CD4-positive, alpha-beta T cell treated with Interleukin-15 for 4 hours (primary cell): ENCODE data around the gene TACC2.
"Not testable (repeated sequence)": the region's sequence is repeated elsewhere in the genome, so short reads cannot be mapped to it uniquely, and the experiment has no call there.

Source experiments
- DNase-seq: peaks from one replicate; pipeline ENCODE4 v3.0.0-alpha.2; 2020; ENCODE audit warnings: low spot score

The TACC2 gene

DNA sequence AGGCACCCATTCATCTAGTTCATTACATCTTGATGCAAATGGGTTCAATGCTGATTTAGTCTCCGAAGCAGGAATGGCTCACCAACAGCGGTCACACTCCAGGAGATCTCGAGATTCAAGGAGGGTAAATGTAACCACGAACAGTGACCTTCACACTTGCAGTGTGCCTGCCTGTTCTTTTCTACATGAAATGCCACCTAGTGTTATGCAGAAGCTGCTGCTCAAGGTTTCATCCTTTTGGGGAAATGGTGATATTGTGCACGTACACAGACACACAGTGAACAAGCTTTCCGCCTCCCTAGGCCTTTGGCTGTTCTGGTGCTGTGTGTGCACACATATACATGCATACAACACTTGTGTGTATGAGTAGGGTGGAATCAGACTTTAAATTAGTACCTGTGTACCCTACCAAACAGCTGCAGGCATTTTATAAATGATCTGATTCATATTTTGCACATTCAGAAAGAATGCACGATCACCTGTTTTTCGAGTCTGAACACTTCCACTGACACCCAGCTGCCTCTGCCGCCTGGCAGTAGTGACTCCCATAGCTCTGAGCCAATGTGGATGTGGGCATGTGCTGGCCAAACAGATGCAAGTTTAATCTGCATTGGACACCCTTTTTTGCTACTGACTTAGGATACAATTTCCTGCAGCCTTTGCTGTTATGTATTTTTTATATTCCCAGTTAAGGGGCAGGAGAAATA lies 100.5 kb downstream of the TACC2 start:
- no peak for DNase-seq

DNA sequence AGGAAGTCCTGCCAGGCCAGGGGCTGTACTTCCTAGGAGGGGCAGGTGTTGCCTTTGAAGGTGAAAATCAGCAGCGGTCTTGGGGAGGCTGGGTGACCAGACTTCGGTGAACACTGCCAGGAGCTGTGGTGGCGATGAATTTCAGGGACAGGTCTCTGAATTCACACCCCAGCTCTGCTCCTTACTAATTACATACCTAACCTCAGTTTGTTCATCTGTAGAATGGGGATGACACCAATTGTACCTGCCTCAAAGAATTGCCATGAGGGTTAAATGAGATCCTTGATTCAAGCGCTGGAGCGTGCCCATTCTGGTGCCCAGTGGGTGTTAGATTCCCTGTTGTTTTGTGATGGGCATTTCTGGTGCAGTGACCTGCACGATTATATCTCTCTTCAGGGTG lies 102.8 kb downstream of the TACC2 start:
- DNase-seq = no peak

DNA sequence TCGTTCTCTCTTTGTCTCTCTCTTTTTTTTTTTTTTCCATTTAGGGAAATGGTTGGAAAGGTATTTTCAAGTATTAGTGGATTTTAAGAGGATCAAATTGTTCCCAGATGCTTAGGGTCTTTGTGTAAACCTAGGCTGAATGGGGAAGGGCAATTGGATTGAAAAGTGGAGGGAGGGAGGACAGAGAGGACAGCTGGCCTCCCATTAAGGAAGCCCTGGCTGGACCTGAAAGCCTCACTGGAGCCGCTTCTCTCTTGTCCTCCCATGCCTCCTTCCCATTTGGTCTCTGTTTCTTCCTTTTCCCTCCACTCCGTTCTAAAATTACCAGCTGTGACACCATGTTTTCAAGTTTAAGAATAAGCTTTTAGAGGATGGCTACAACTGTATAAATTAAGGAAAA lies 104.1 kb downstream of the TACC2 start:
- no peak for DNase-seq

DNA sequence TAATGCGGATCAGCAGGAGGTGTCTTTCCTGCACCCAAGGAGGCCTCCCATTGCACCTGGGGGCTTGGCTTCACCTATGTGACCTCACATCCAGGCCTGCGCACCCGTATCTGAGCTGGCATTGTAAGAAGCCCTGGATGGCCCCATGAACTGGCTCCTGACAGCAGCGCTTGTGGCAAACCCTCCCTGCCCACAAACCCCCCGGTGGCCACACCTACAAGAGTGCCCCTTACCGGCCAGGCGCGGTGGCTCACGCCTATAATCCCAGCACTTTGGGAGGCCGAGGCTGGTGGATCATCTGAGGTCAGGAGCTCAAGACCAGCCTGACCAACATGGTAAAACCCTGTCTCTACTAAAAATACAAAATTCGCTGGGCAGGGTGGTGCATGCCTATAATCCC lies 107.2 kb downstream of the TACC2 start:
- DNase-seq = not testable (repeated sequence)

DNA sequence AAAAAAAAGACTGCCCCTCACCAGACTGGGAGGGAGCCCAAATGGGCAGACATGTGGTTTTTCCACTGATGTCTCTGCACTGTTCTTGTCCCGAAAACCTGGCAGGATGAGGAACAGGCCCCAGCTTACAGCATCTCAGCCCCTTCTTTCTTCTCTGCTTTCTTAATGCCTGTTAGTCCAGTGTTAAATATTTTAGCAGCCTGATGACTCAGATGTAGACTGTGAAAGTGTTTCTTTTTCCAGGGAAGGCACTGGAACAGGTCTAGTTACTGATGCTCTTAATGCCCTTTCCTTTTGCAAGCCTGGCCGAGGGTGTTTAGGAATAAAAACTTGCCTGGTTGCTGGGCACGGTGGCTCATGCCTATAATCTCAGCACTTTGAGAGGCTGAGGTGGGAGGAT lies 107.7 kb downstream of the TACC2 start:
- no peak for DNase-seq

DNA sequence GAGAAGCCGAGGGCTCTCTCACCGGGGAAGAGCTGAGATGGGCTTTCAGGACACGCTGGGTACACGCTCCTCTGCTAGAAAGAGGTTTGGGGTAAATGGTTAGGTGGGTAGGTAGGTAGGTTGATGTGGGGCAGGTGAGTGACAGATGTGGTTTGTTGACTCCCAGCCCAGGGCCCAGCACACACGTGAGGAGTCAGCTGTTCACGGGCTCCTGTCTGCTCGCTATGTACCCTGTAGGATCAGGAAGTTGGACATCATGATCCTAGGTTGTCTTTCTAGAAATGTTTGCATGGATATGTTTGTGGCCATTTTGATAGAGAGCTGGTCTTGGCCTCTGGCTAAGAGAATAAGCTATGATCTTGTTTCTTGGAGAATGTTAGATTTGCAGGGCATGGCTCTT lies 109.0 kb downstream of the TACC2 start:
- no peak for DNase-seq

DNA sequence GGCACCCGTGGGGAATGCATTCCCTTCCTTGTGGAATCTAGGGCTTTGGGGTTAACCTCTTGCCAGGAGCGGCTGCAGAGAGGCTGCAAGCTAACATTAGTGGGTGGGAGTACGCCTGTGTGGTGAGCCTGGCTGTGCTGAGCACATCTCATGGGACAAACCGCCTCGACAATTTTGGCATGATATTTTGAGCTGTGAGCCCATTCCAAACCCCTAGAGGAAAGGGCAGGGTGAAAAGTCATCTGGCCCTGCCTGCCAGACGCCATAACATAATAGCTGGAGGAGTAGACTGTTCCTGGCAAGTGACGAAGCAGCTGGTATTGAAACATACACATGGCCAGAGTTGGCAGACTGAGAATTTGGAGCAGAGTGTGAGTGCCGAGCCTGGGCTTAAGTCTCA lies 110.0 kb downstream of the TACC2 start:
- no peak for DNase-seq

DNA sequence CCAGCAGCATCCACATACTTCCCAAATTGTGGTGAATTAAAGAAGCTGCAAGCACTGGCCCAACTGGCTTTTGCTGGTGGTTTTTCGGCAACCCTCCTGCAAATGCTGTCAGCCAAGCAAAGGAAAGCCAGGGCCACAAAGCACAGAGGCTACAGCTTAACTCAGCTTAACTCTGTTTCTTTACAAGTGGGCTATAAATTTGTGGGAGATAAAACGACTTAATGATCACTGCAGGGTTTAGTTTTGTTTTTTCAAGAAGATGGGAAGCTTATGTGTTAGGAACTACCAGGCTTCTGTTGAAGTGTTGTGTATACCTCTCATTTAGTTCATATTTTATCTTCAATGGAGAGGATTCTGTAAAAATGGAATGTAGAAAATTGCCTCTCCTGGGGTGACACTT lies 110.6 kb downstream of the TACC2 start:
- DNase-seq = no peak

DNA sequence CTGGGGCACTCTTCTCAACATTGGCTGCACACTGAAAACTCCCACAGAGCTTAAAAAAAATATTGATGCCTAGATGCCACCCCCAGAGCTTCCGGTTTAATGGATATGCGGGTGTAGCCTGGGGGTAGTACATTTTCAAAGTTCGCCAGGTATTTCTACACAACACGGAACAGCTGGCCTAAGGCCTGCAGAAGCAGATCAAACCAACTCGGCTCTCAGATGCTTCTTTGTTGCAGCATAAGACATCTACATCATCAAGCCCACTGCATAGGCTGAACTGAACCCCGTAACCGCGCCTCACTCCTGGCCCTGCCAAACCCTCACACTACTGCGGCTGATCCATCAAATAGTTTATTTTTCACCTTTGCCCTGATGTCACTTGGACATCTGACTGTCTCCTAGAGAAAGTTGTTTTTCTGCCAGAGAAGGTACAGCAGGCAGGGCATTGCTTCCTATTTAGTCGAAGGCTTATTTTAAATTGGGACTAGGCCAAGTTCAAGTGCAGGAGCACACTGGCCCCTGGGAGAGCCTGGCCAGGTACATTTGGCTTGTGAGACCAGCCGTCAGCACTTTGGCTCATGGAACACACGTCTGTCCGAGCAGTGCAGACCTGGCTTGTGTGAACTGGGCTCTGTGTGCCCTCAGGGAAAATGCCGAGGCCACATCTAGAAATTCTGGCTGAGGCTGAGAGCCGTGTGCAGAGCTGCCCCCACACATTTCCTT lies 113.3 kb downstream of the TACC2 start:
- no peak for DNase-seq

DNA sequence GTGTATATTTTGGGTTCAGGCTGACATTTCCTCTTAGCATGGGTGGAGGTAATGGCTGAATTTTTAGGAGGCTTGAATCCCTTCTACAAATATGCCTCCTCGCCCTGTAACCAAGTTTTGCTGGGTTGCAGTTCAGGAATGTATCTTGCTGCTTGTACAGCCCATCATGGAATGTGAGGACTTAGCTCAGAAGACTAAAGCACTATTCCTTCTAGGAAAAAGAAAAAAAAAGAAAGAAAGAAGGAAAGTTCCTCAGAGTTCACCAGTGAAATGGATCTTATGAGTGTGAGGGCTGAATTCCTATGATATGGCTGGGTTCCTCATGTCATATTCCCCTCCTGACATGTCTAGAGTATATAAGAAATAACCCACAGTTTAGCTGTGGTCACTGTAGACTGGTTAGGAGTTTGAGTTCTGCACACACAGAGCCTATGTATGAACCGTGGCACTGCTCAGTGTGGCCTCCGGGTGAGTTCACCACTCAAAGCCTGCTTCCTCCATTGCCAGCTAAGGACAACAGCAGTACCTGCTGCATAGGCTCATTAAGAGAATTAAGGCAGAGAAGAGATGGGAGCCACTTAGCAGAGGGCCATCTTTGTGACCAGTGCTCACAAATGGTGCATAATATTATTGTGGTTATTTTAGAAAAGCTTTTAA lies 114.0 kb downstream of the TACC2 start:
- no peak for DNase-seq

DNA sequence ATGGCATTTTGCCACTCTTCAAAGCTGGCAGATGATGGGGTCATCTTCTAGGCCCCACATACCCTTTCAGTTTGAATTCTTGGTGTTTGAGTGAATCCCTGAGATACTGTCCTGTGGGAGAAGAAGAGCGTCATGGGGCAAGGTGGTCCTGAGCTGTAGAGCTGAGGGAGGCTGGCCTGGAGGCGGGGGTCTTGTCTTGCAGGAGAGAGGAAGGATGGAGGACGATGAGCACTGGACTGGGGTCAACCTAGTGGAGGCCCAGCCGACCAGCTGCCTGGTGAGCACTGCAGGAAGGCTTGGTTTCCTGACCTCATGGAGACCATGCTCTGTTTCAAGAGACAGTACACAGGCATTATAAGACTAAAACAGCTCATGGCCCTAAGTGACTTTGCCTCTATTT lies 114.6 kb downstream of the TACC2 start:
- DNase-seq = no peak

DNA sequence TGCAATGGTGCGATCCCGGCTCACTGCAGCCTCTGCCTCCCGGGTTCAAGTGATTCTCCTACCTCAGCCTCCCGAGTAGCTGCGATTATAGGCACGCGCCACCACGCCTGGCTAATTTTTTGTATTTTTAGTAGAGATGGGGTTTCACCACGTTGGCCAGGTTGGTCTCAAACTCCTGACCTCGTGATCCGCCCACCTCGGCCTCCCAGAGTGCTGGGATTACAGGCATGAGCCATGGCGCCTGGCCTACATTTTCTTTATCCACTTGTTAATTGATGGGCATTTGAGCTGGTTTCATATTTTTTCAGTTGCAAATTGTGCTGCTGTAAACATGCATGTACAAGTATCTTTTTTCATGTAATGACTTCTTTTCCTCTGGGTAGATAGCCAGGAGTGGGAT lies 119.8 kb downstream of the TACC2 start:
- DNase-seq = not testable (repeated sequence)

DNA sequence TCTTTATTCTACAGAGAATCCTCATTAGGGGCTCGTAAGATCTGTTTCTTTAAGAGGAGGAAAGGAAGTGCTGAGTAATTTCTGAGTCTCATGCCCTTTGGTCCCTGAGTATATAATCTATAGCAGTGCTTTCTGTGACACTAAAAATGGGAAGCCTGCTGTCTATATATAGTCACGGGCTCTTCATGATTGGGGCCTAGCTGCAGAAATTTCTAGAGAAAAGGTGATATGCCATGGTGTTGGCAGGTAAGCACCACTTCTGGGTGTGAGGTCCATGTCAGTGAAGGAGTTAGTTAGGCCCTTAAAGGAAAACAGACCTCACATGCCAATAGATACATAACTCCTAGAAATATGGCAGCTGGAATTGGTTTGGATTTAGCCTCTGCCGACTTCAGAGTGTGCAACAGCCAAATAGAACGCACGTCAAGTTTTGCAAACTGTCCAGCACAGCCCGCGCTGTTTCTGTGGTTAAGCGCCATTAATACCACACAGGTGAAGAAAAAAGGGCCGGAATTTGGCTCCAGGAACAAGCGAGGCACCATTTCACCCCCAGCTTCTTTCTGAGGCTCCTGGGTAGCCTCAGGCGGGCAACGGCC lies 123.2 kb downstream of the TACC2 start:
- DNase-seq = no peak

DNA sequence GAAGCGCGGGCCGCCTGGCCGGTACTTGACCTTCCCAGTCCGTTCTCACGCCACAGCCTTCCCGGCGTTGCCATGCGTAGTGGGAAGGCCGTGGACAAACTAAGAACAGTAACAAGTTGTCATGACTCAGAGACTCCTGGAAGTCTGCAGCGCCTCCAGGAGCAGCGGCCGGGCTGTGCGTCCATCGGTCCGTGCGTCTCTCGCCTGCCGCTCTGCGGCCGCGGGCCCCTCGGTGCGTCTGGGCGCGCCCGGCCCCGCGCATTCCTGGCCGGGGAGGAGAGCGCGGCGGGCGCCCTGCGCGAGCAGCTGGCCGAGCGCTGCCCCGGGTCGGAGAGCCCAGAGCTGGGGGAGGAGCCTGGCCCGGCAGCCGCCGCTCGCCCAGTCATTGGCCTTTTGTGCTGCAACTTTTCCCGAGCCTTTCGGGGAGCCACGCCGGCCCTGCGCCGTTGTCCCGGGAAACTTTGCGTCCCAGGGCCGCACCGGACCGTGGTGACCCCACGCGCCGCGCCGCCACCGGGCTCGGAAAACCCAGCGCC lies 123.7 kb downstream of the TACC2 start:
- no peak for DNase-seq

DNA sequence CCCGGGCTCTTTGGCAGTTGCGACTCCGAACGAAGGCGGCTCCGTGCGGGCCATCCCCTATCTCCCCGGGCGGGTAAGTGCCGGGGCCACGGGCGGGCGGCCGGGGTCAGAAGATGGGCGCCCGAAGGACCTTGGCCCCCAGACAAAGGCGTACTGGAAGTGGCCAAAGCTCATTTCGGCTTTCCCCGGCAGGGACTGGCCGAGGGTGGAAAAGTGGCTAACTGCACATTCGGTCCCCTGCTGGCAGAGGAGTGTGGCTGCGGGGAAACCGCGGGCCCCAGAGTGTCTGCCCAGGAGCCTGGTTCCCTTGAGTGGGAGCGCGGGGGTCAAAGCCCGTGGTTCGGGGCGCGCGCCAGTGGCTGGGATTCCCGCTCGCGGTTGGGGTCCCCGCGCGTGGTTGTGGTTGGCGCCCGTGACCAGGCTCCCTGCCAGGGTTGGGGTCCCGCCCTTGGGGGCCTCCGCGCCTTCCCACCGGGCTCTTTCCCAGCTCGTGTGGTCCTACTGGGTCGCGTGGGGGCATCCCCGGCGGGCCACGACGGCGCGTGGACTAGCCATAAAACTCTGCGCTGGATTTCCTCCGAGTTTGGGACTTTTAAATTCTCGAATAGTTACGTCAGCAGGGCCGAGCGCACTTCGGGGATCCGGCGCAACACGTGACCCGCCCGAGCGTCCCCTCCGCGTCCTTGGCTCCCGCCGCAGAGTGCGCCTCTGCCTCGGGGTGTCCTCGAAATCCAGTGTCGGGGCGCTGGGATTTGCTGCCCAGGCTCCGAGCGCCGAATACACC lies 124.4 kb downstream of the TACC2 start:
- DNase-seq = no peak

DNA sequence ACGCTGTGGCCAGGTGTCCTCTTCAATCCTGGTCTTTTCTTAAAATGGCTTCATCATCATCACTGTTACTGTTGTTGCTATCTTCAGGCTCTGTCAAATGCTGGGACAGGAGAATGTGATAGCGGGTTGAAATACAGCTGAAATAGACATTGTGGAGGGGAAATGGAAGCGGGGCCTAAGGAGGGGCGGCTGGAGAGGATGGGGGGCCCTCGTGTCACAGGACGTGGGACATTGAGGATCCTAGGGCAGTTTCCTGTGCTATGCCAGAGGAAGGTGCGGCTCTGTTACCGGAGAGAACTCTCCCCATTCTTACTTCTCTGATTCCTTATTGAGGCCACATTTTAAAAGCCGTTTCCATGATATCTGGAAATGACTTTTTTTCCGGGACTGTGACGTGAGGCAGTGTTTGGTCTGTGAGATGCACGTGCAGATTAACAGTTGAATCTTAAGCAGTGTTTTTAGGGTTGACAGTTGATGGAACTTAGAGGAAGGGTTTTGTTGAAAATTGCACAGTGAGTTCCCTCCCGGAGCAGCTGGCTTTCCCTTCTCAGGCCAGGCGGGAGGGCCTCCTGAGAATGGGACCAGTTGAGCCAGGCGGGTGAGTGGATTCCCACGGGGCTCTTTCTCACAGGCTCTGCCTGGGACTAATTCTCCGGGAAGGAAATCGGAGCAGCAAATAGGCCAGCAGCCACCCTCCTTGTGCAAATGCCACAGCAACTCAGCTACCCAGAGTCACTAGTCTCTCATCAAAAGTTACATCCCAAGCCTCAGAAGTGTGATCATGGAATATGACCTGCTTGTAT lies 125.2 kb downstream of the TACC2 start:
- DNase-seq = no peak

DNA sequence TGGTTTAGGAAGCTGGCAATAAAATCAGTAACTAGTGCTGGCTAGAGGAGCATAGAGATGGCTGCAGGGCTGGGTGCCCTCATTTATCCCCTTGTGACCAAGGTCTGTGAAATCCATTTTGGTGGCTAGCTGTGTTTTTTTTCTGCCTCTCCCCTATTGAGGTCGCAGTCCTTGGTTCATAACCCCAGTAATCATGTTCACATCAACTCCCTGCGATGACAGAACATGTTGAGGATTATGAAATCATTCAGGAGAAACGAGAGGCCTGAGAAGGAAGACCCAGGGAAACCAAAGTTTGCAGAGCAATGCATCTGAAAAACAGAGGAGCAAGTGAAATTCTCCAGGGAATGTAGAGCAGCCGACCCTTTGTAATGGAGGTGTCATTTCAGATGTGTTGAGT lies 126.9 kb downstream of the TACC2 start:
- no peak for DNase-seq

DNA sequence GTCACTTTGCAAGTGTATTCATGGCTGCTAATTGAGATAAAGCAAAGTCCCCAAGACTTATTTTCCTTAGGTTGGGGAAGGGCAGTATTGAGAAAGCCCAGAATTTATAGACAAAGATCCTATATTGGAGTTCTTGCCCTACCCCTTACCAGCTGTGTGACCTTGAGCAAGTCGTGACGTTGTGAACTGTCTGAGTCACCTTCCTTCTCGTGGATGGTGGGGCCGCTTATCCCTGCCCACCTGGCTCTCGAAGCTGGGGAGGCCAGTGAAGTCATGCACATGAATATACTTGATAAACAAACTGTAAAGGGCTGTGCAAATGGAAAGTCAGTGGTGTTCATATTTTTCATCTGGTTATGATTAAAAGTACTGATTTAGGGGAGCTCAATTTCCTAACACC lies 127.4 kb downstream of the TACC2 start:
- no peak for DNase-seq

DNA sequence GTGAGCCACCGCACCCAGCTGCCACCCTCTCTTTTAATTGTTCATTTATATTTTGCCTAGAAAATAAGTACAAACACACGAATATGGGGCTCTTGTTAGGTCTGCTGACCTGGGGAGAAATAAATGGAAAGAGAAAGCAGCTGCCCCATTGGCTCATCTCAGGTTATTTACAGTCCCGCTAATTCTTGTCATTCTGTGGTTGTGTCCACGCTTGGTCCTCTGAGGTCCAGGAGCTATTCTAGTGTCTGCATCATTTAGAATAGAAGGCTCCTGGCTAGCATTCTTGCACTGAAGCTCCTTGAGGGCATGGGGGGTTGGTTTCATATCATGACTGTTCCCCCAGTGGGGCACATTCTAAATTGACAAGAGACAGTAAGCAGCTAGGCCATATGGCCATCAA lies 128.5 kb downstream of the TACC2 start:
- no peak for DNase-seq

DNA sequence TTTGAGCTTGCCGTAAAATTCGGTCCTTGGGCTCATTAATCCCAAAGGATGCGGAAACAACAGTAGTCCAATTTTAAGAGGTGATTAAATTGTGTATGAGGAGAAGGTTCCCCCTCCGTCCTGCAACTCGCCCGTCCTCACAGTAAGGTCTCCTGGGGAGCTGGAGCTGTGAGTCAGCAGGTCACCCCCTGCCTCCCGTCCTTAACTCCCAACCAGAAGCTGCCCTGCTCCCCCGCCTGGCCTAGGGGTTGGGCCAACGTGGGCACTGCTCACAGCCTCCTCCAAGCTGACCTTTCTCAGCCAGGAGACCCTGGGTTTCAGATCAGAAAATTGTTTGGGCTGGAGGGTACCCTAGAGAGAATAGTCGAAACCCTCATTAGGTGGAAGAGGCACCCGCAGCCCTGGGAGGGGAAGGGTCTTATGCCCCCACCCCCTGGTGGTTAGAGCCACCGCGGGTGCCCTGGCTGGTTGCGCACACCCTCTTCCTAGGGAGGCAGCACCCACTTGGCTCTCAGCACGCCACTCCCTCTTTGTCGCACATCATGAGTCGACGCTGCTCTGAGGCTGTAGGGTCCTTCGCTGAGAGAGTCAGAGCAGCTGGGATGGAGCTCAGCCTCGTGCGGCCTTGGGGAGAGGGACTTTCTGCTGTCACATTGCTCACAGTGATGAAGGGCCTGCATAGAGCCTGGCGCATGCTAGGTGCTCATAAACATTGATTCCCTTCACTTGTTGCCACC lies 131.2 kb downstream of the TACC2 start:
- no peak for DNase-seq
